Right ventricle myocardium inferior (tissue), 1 donor: ENCODE measurements around the gene KCNJ12. TPM values are rescaled to one million over a fixed set of nuclear protein-coding genes. Genes with fewer than 3 reads are reported as not detected.
A peak's percentile ranks its signal among the peaks of the same experiment; 100 is the strongest.
"Not testable (repeated sequence)": the region's sequence is repeated elsewhere in the genome, so short reads cannot be mapped to it uniquely, and the experiment has no call there.

ENCODE experiments used
- ATAC-seq: fragments of 200-7000 bp; cut with Tn5 transposase; one replicate; pipeline ENCODE4 v1.9.1; 2020; ENCODE audit warnings: mild to moderate bottlenecking, moderate library complexity
- DNase-seq: peaks from one replicate; pipeline ENCODE4 v3.0.0; 2021; ENCODE audit errors: missing footprints
- intact Hi-C: fragments of 100-400 bp; cut with DNase I; formaldehyde crosslinking; loops from one replicate; pipeline ENCODE4 v1.11.0; 2022
- total RNA-seq: library from RNA; stranded (reverse); fragmentation: NEBNext Ultra II Directional; extraction: Animal tissue kit (Norgen Biotek cat#: 25700); gene quantifications from one replicate; pipeline ENCODE4 v1.2.1, GENCODE V29; 2021
- donor health status: DM: no; HTN: yes; CAD: no; lungs with severe emphysema.

The KCNJ12 gene
- total RNA-seq, 1 donor from 2014 or later: 12.6 TPM

- no peak for DNase-seq
- intact Hi-C loops: no loop called here
- no peak for ATAC-seq
Observed at GRCh38 chr17:21425321-21425720, 49.2 kb downstream of the KCNJ12 start.

- DNase-seq (no peak), ATAC-seq (no peak)
- intact Hi-C loops: no loop called here
Observed at GRCh38 chr17:21425736-21426135, 49.6 kb downstream of the KCNJ12 start.

GRCh38 chr17:21426246-21426645 lies 50.1 kb downstream of the KCNJ12 start:
- DNase-seq, intact Hi-C loops, ATAC-seq: not testable (repeated sequence)

- DNase-seq, intact Hi-C loops, ATAC-seq: not testable (repeated sequence)
Observed at GRCh38 chr17:21426876-21427275, 50.7 kb downstream of the KCNJ12 start.

GRCh38 chr17:21427727-21428126 lies 51.6 kb downstream of the KCNJ12 start:
- DNase-seq, intact Hi-C loops: not testable (repeated sequence)
- ATAC-seq: peak; percentile 52

- DNase-seq, ATAC-seq, intact Hi-C loops: not testable (repeated sequence)
Observed at GRCh38 chr17:21428752-21429424, 52.7 kb downstream of the KCNJ12 start.

- DNase-seq, intact Hi-C loops, ATAC-seq: not testable (repeated sequence)
Observed at GRCh38 chr17:21429921-21430628, 53.9 kb downstream of the KCNJ12 start.

- ATAC-seq, intact Hi-C loops, DNase-seq: not testable (repeated sequence)
Observed at GRCh38 chr17:21433971-21434370, 57.8 kb downstream of the KCNJ12 start.

GRCh38 chr17:21434976-21435375 lies 58.8 kb downstream of the KCNJ12 start:
- ATAC-seq, intact Hi-C loops, DNase-seq: not testable (repeated sequence)

- ATAC-seq, intact Hi-C loops, DNase-seq: not testable (repeated sequence)
Observed at GRCh38 chr17:21436481-21436880, 60.3 kb downstream of the KCNJ12 start.

GRCh38 chr17:21436883-21437836 lies 61.0 kb downstream of the KCNJ12 start:
- DNase-seq, intact Hi-C loops, ATAC-seq: not testable (repeated sequence)

- intact Hi-C loops, ATAC-seq, DNase-seq: not testable (repeated sequence)
Observed at GRCh38 chr17:21438316-21439014, 62.3 kb downstream of the KCNJ12 start.

- DNase-seq, ATAC-seq, intact Hi-C loops: not testable (repeated sequence)
Observed at GRCh38 chr17:21439015-21439336, 62.8 kb downstream of the KCNJ12 start.

GRCh38 chr17:21445091-21445650 lies 69.0 kb downstream of the KCNJ12 start:
- DNase-seq: no peak
- intact Hi-C loops: no loop called here
- no peak for ATAC-seq

GRCh38 chr17:21447552-21447951 lies 71.4 kb downstream of the KCNJ12 start:
- intact Hi-C loops, DNase-seq, ATAC-seq: not testable (repeated sequence)

- ATAC-seq, DNase-seq: not testable (repeated sequence)
- intact Hi-C loops: loop anchor here (5.0 to 10.0 kb wide), 3 partner anchors 135 to 323 kb away; partner anchors contain the start of genes DHRS7B and MAP2K3
Observed at GRCh38 chr17:21449891-21450290, 73.7 kb downstream of the KCNJ12 start.

- intact Hi-C loops: loop anchor here (5.0 to 10.0 kb wide), 3 partner anchors 137 to 325 kb away; partner anchors contain the start of genes DHRS7B and MAP2K3
- no peak for DNase-seq
- no peak for ATAC-seq
Observed at GRCh38 chr17:21451975-21452374, 75.8 kb downstream of the KCNJ12 start.
